ENCODE measurements around the gene LAMC3. TPM values are rescaled to one million over a fixed set of nuclear protein-coding genes. Genes with fewer than 3 reads are reported as not detected.
"Not testable (repeated sequence)": the region's sequence is repeated elsewhere in the genome, so short reads cannot be mapped to it uniquely, and the experiment has no call there.

The LAMC3 gene
- total RNA-seq, 2 experiments from 2014 or later = 0.19 to 2.2 TPM

DNA sequence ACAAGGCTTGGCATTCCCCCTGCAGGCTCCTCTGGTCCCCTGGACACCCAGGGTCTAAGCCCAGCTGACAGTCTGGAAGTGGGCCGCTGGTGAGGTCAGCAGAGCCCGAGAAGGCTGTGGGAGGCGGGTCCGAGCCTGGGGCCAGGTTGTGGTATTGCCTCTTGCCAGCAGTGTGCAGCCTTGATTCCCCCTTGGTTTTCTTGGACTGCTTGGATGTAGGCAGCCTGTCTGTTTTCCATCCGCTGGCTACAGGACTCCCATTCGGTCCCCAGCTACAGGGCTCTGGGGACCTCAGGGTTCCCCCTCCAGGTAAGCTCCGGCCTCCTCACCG, 88.9 kb downstream of the LAMC3 start:
- no TSS peak for BruUV-seq (replicated peaks)
- no peak for TF ChIP-seq EZH2phosphoT487 (IDR thresholded peaks at IDR 0.05; ENCODE audit: borderline replicate concordance, low read depth, low read length)
- TF ChIP-seq, protein P1, sequence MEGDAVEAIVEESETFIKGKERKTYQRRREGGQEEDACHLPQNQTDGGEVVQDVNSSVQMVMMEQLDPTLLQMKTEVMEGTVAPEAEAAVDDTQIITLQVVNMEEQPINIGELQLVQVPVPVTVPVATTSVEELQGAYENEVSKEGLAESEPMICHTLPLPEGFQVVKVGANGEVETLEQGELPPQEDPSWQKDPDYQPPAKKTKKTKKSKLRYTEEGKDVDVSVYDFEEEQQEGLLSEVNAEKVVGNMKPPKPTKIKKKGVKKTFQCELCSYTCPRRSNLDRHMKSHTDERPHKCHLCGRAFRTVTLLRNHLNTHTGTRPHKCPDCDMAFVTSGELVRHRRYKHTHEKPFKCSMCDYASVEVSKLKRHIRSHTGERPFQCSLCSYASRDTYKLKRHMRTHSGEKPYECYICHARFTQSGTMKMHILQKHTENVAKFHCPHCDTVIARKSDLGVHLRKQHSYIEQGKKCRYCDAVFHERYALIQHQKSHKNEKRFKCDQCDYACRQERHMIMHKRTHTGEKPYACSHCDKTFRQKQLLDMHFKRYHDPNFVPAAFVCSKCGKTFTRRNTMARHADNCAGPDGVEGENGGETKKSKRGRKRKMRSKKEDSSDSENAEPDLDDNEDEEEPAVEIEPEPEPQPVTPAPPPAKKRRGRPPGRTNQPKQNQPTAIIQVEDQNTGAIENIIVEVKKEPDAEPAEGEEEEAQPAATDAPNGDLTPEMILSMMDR (conservative IDR thresholded peaks at IDR 0.05; ENCODE audit: low read length) = no peak
- intact Hi-C loops (cut with micrococcal nuclease; ENCODE audit: unreplicated experiment) = no loop called here
- Histone ChIP-seq H3K9me3 (ENCODE audit: low read length) (no peaks in the 10 kb centered on the region), H3K9me2 (ENCODE audit: insufficient read depth, low read length) (no peaks in the 10 kb centered on the region), H3K4me3 (ENCODE audit: low read depth, low read length, poor library complexity, severe bottlenecking) (no peak overlapping the region), H2AFZ (ENCODE audit: low read length) (no peak overlapping the region), H3K4me1 (ENCODE audit: insufficient read depth, low read length, poor library complexity, severe bottlenecking) (no peaks in the 10 kb centered on the region), H3K27ac (ENCODE audit: low read depth, low read length, poor library complexity, severe bottlenecking) (no peak overlapping the region), H3K4me2 (ENCODE audit: low read length) (no peak overlapping the region), H4K20me1 (ENCODE audit: insufficient read depth, low read length) (no peaks in the 10 kb centered on the region), H3K79me2 (ENCODE audit: insufficient read depth, low read depth, low read length) (no peaks in the 10 kb centered on the region), H3K36me3 (ENCODE audit: insufficient read depth, low read length) (no peaks in the 10 kb centered on the region)
- ChIA-PET CTCF (ENCODE audit: unreplicated experiment) (no interaction called here), POLR2A (no interaction called here)
- no peak for DNase-seq (ENCODE audit: low spot score)

DNA sequence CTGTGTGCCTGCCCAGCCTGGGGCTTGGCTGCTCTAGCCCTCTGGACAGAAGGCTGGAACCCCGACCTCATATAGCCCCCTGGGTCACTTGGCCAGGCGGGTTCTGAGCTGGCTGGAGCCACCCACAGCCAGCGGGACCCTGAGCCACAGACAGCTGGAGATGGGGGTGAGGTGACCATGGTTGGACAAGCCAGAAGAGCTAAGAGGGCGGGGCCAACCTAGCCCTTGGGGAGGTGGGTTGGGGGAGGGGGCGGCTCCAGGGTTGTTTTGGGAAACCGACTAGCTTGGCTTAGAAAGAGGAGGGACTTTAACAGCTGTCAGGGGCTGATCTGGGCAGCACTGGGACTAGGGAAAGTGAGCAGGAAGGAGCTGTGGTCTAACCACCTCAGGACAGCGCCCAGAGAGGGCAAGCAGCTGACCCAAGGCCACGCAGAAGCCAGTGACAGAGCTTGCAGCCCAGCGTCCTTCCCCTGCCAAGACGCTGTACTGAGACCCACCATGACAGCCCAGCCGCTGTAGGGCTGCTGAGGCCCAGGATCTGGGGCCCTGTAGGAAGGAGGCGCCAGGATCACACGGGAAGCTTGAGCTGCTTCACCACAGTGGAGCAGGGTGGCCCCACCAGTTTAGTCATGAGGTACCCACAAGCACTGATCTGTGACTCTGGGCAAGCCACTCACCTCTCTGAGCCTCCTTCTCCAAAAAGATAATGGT, 89.6 kb downstream of the LAMC3 start:
- Histone ChIP-seq H3K9me3 (ENCODE audit: low read length) (no peaks in the 10 kb centered on the region), H3K27ac (ENCODE audit: low read depth, low read length, poor library complexity, severe bottlenecking) (no peak overlapping the region), H3K4me1 (ENCODE audit: insufficient read depth, low read length, poor library complexity, severe bottlenecking) (no peaks in the 10 kb centered on the region), H4K20me1 (ENCODE audit: insufficient read depth, low read length) (no peaks in the 10 kb centered on the region), H3K9me2 (ENCODE audit: insufficient read depth, low read length) (no peaks in the 10 kb centered on the region), H3K4me2 (ENCODE audit: low read length) (no peak overlapping the region), H3K79me2 (ENCODE audit: insufficient read depth, low read depth, low read length) (no peaks in the 10 kb centered on the region), H2AFZ (ENCODE audit: low read length) (no peak overlapping the region), H3K4me3 (ENCODE audit: low read depth, low read length, poor library complexity, severe bottlenecking) (no peak overlapping the region), H3K36me3 (ENCODE audit: insufficient read depth, low read length) (no peaks in the 10 kb centered on the region)
- no peak for TF ChIP-seq EZH2phosphoT487 (IDR thresholded peaks at IDR 0.05; ENCODE audit: borderline replicate concordance, low read depth, low read length)
- TF ChIP-seq, protein P1 (conservative IDR thresholded peaks at IDR 0.05; ENCODE audit: low read length) = no peak
- intact Hi-C loops (cut with micrococcal nuclease; ENCODE audit: unreplicated experiment) = no loop called here
- BruUV-seq (replicated peaks) = no TSS peak
- DNase-seq (ENCODE audit: low spot score) = no peak
- POLR2A ChIA-PET = interaction anchor here (0.6 to 1.5 kb wide), 3 partner anchors 27 to 1703 kb away, joined by 3 to 4 read pairs (median 3); partner anchors contain the start of gene NUP214
- CTCF ChIA-PET (ENCODE audit: unreplicated experiment) = interaction anchor here (1.0 kb wide), 1 partner anchor 41 kb away, joined by 3 read pairs; no protein-coding TSS in a partner anchor

DNA sequence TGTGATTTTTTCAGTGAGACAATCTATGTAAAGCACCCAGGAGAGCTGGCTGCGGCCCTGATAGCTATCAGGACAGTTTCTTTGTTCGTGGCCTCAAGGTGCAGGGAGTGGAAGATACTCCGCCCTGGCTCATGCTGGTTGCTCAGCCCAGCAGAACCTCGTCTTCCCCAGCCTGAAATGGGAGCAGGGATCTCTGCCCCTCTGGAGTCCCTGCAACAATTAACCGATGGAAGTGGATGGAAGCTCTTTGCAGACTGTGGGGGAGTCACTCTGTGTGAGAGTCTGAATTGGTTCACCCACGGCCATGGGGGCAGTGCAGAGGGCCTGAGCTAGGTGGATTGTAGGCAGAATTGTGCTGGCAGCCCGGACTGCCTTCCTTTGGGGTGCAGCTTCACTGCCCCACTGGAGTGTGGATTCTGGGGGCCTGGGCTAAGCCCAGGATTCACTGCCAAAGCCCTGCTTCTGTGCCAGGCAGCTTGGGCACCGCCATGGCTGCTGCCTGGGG, 90.2 kb downstream of the LAMC3 start:
- POLR2A ChIA-PET = interaction anchor here (0.6 to 1.5 kb wide), 3 partner anchors 26 to 1703 kb away, joined by 3 to 4 read pairs (median 3); partner anchors contain the start of gene NUP214
- TF ChIP-seq, protein P1 (conservative IDR thresholded peaks at IDR 0.05; ENCODE audit: low read length) = no peak
- no peak for TF ChIP-seq EZH2phosphoT487 (IDR thresholded peaks at IDR 0.05; ENCODE audit: borderline replicate concordance, low read depth, low read length)
- Histone ChIP-seq H3K36me3 (ENCODE audit: insufficient read depth, low read length) (no peaks in the 10 kb centered on the region), H3K79me2 (ENCODE audit: insufficient read depth, low read depth, low read length) (no peaks in the 10 kb centered on the region), H3K4me2 (ENCODE audit: low read length) (no peak overlapping the region), H3K9me3 (ENCODE audit: low read length) (no peaks in the 10 kb centered on the region), H3K27ac (ENCODE audit: low read depth, low read length, poor library complexity, severe bottlenecking) (no peak overlapping the region), H3K9me2 (ENCODE audit: insufficient read depth, low read length) (no peaks in the 10 kb centered on the region), H3K4me1 (ENCODE audit: insufficient read depth, low read length, poor library complexity, severe bottlenecking) (no peaks in the 10 kb centered on the region), H2AFZ (ENCODE audit: low read length) (no peak overlapping the region), H4K20me1 (ENCODE audit: insufficient read depth, low read length) (no peaks in the 10 kb centered on the region), H3K4me3 (ENCODE audit: low read depth, low read length, poor library complexity, severe bottlenecking) (no peak overlapping the region)
- no peak for DNase-seq (ENCODE audit: low spot score)
- CTCF ChIA-PET (ENCODE audit: unreplicated experiment) = interaction anchor here (1.0 kb wide), 1 partner anchor 41 kb away, joined by 3 read pairs; no protein-coding TSS in a partner anchor
- intact Hi-C loops (cut with micrococcal nuclease; ENCODE audit: unreplicated experiment) = no loop called here
- BruUV-seq (replicated peaks) = no TSS peak

DNA sequence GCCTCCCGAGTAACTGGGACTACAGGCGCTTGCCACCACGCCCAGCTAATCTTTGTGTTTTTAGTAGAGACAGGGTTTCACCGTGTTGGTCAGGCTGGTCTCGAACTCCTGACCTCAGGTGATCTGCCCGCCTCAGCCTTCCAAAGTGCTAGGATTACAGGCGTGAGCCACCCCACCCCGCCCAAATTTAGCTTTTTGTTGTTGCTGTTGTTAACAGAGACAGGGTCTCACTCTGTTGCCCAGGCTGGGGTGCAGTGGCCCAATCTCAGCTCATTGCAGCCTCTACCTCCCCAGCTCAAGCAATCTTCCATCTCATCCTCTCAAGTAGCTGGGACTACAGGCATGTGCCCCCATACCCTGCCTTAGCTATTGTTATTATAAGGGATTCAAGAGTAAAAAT, 90.9 kb downstream of the LAMC3 start:
- CTCF ChIA-PET (ENCODE audit: unreplicated experiment) = interaction anchor here (1.0 kb wide), 1 partner anchor 40 kb away, joined by 3 read pairs; no protein-coding TSS in a partner anchor
- POLR2A ChIA-PET = interaction anchor here (0.6 to 1.5 kb wide), 2 partner anchors 25 to 119 kb away, joined by 4 to 9 read pairs; partner anchors contain the start of gene NUP214
- intact Hi-C loops (cut with micrococcal nuclease; ENCODE audit: unreplicated experiment) = not testable (repeated sequence)

More for the DNA sequence above, 90.9 kb downstream of the LAMC3 start:
- not testable (repeated sequence) for H3K9me2 ChIP-seq (ENCODE audit: insufficient read depth, low read length); H3K36me3 ChIP-seq (ENCODE audit: insufficient read depth, low read length); H3K27ac ChIP-seq (ENCODE audit: low read depth, low read length, poor library complexity, severe bottlenecking); H3K4me3 ChIP-seq (ENCODE audit: low read depth, low read length, poor library complexity, severe bottlenecking); DNase-seq (ENCODE audit: low spot score); H3K79me2 ChIP-seq (ENCODE audit: insufficient read depth, low read depth, low read length); H3K9me3 ChIP-seq (ENCODE audit: low read length); H4K20me1 ChIP-seq (ENCODE audit: insufficient read depth, low read length); H3K4me2 ChIP-seq (ENCODE audit: low read length); BruUV-seq (replicated peaks); H2AFZ ChIP-seq (ENCODE audit: low read length); H3K4me1 ChIP-seq (ENCODE audit: insufficient read depth, low read length, poor library complexity, severe bottlenecking)
